HCT116 (cell line): ENCODE data around the gene ARHGEF18.

Experiments
- ATF3 ChIP-seq: IDR thresholded peaks from 2 replicates; pipeline ENCODE4 v1.6.1; 2012
- EZH2 ChIP-seq: fragments of 200-600 bp; sonication (generic); IDR thresholded peaks from 2 replicates; pipeline ENCODE4 v1.6.1; 2017; ENCODE audit warnings: antibody characterized with exemption, mixed run types
- MAX ChIP-seq: IDR thresholded peaks from 2 replicates; pipeline ENCODE4 v1.6.1; 2012
- POLR2A ChIP-seq: IDR thresholded peaks from 2 replicates; pipeline ENCODE4 v1.7.0; 2011; ENCODE audit warnings: borderline replicate concordance; ENCODE audit not compliant: insufficient read depth, insufficient read length; ENCODE audit errors: extremely low read depth
- POLR2AphosphoS5 ChIP-seq: IDR thresholded peaks from 2 replicates; pipeline ENCODE4 v1.6.1; 2011; ENCODE audit warnings: mild to moderate bottlenecking, low read depth, low read length, moderate library complexity
- SP1 ChIP-seq: IDR thresholded peaks from 2 replicates; pipeline ENCODE4 v1.6.1; 2012; ENCODE audit warnings: low read depth
- TF ChIP-seq, protein P1 (sequence below), 3 experiments: fragments of 200-600 bp in 1 of 3; sonication (generic) in 1 of 3; IDR thresholded peaks in 2 of 3; conservative IDR thresholded peaks in 1 of 3; 2 replicates each; pipeline ENCODE4 v1.5.1; 2012 to 2017; ENCODE audit warnings: low read depth in 2 of 3, low read length in 2 of 3, antibody characterized with exemption in 1 of 3, borderline replicate concordance in 1 of 3, control low read depth in 1 of 3, mild to moderate bottlenecking in 1 of 3, mixed read lengths in 1 of 3, mixed run types in 1 of 3, moderate library complexity in 1 of 3; ENCODE audit not compliant: insufficient read depth in 1 of 3

DNA sequence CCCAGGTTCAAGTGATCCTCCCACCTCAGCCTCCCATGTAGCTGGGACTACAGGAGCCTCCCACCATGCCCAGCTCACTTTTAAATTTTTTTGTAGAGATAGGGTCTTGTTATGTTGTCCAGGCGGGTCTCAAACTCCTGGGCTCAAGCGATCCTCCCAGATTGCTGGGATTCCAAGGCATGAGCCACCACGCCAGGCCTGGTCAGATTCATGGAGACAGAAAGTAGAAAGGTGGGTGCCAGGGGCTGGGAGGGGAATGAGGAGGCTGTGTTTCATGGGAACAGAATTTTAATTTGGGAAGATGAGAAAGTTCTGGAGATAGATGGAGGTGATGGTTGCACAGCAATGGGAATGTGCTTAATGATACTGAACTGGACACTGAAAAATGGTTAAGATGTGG is 22.3 kb downstream of the ARHGEF18 start:
- TF ChIP-seq, protein P1, sequence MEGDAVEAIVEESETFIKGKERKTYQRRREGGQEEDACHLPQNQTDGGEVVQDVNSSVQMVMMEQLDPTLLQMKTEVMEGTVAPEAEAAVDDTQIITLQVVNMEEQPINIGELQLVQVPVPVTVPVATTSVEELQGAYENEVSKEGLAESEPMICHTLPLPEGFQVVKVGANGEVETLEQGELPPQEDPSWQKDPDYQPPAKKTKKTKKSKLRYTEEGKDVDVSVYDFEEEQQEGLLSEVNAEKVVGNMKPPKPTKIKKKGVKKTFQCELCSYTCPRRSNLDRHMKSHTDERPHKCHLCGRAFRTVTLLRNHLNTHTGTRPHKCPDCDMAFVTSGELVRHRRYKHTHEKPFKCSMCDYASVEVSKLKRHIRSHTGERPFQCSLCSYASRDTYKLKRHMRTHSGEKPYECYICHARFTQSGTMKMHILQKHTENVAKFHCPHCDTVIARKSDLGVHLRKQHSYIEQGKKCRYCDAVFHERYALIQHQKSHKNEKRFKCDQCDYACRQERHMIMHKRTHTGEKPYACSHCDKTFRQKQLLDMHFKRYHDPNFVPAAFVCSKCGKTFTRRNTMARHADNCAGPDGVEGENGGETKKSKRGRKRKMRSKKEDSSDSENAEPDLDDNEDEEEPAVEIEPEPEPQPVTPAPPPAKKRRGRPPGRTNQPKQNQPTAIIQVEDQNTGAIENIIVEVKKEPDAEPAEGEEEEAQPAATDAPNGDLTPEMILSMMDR (IDR thresholded peaks at IDR 0.05 in 2 of 3, conservative IDR thresholded peaks at IDR 0.05 in 1 of 3; ENCODE audit: borderline replicate concordance in 1 of 3, insufficient read depth in 1 of 3, low read depth in 2 of 3, low read length in 2 of 3) = no peak
- TF ChIP-seq POLR2A (no peak), SP1 (no peak), MAX (no peak), POLR2AphosphoS5 (no peak), ATF3 (no peak), EZH2 (no peak)
